Endothelial cell of umbilical vein (primary cell): ENCODE measurements around the gene FRS3.

Experiments used
- EZH2 ChIP-seq: IDR thresholded peaks from 2 replicates; pipeline ENCODE4 v1.6.1; 2012; ENCODE audit warnings: borderline replicate concordance, low read depth, mild to moderate bottlenecking, moderate library complexity, low read length, inconsistent platforms; ENCODE audit not compliant: severe bottlenecking
- GATA2 ChIP-seq: IDR thresholded peaks from 2 replicates; pipeline ENCODE4 v1.7.0; 2011; ENCODE audit warnings: low read depth, mild to moderate bottlenecking, moderate library complexity, mixed read lengths, low read length; ENCODE audit not compliant: insufficient read length, insufficient read depth
- JUN ChIP-seq: IDR thresholded peaks from 2 replicates; pipeline ENCODE4 v1.6.1; 2011; ENCODE audit warnings: borderline replicate concordance, low read depth; ENCODE audit not compliant: insufficient read length, insufficient read depth
- POLR2A ChIP-seq: IDR thresholded peaks from 2 replicates; pipeline ENCODE4 v1.6.1; 2012; ENCODE audit warnings: low read depth, mild to moderate bottlenecking, control low read depth, low read length
- POLR2AphosphoS5 ChIP-seq: IDR thresholded peaks from 2 replicates; pipeline ENCODE4 v1.6.1; 2012; ENCODE audit warnings: low read depth, mild to moderate bottlenecking, control low read depth, low read length, moderate library complexity; ENCODE audit not compliant: insufficient read depth
- TF ChIP-seq, protein P1 (sequence below), 2 donors: IDR thresholded peaks; 1 replicate in 1 of 2; 2 replicates in 1 of 2; pipeline ENCODE4 v1.5.1; 2011; ENCODE audit warnings: low read length in 2 of 2, mild to moderate bottlenecking in 2 of 2, moderate library complexity in 2 of 2, control low read depth in 1 of 2, inconsistent platforms in 1 of 2, low read depth in 1 of 2; ENCODE audit not compliant: insufficient read depth in 1 of 2; ENCODE audit errors: extremely low read depth in 1 of 2

DNA sequence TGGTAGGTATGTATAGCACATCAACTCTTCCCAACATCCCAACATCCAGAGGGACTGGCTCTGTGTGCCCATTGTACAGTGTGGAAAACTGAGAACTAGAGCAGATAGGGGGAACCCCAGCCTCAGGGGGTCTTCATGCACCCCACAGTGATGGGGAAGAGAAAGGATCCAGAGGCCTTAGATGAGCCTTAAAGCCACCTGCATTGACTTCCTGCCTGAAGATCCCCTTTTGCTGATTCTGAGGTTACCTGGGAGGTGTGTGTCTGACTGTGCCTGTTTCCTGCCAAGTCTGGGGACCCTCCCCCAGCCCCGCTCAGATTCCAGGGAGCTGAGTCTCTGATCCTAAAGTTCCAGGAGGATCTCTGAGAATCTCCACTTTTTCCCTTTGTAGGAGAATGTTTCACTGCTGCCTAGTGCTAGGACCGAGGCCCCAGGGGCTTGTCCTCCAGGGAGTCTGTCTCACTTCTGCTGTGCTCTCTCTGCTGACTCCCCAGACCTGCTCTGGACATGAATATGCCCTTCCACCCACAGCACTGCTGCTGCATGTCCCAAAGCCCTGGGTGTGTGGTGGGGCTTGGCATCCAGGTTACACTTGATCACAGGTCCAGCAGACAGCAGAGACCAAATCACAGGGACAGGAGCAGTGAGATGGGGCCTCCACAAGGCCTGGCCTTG, 19.7 kb downstream of the FRS3 start:
- TF ChIP-seq EZH2 (no peak), JUN (no peak), POLR2A (no peak), GATA2 (no peak), POLR2AphosphoS5 (no peak)
- TF ChIP-seq, protein P1, sequence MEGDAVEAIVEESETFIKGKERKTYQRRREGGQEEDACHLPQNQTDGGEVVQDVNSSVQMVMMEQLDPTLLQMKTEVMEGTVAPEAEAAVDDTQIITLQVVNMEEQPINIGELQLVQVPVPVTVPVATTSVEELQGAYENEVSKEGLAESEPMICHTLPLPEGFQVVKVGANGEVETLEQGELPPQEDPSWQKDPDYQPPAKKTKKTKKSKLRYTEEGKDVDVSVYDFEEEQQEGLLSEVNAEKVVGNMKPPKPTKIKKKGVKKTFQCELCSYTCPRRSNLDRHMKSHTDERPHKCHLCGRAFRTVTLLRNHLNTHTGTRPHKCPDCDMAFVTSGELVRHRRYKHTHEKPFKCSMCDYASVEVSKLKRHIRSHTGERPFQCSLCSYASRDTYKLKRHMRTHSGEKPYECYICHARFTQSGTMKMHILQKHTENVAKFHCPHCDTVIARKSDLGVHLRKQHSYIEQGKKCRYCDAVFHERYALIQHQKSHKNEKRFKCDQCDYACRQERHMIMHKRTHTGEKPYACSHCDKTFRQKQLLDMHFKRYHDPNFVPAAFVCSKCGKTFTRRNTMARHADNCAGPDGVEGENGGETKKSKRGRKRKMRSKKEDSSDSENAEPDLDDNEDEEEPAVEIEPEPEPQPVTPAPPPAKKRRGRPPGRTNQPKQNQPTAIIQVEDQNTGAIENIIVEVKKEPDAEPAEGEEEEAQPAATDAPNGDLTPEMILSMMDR (IDR thresholded peaks at IDR 0.05; ENCODE audit: extremely low read depth in 1 of 2, insufficient read depth in 1 of 2, low read depth in 1 of 2, low read length in 2 of 2), result no peak
